ENCODE results near the gene IL10RB. TPM values are rescaled to one million over a fixed set of nuclear protein-coding genes. Genes with fewer than 3 reads are reported as not detected.

The IL10RB gene
- total and polyA plus RNA-seq, 2 of the 8 experiments (the other 6 are each of a cell fraction or from before 2014, with no cell fraction given) = 2.7 to 3.2 TPM

DNA sequence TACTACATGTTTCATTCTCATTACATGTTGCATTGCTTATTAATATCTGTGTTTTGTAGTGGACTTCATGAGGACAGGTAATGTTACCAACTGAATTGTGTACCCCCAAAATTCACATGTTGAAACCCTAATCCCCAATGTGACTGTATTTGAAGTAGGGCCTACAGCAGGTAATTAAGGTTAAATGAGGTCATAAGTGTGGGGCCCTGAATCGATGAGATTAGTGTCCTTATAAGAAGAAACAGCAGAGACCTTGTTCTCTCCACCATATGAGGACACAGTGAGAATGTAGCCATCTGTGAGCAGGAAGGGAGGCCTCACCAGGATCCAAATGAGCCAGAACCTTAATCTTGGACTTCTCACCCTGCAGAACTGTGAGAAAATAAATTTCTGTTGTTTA is 43.6 kb downstream of the IL10RB start:
- H3K4ac ChIP-seq (replicated peaks; ENCODE audit: insufficient read length, low read depth, low read length) = no peak overlapping the region
- no peaks in the 10 kb centered on the region for H3K79me2 ChIP-seq (ENCODE audit: control insufficient read depth in 1 of 2, insufficient read depth in 2 of 2, low read length in 2 of 2)
- no peak overlapping the region for H2AK5ac ChIP-seq (ENCODE audit: low read depth, low read length)
- no peak overlapping the region for H2BK5ac ChIP-seq (ENCODE audit: low read depth, low read length)
- H3K14ac ChIP-seq (ENCODE audit: insufficient read length) = no peak overlapping the region
- no peaks in the 10 kb centered on the region for H3K9me3 ChIP-seq (ENCODE audit: insufficient read depth in 2 of 2, low read depth in 1 of 2, low read length in 1 of 2)
- no peaks in the 10 kb centered on the region for H3K27me3 ChIP-seq (replicated peaks in 1 of 4; ENCODE audit: control insufficient read depth in 3 of 4, extremely low read depth in 1 of 4, insufficient read depth in 3 of 4, low read length in 3 of 4)
- no peak overlapping the region for H2BK120ac ChIP-seq (replicated peaks; ENCODE audit: low read depth, low read length)
- no peak overlapping the region for H2BK15ac ChIP-seq (ENCODE audit: low read length)
- POLR2A ChIA-PET (ENCODE audit: partially characterized antibody) = interaction anchor here (1.1 kb wide), 1 partner anchor 10 kb away, joined by 3 read pairs; no protein-coding TSS in a partner anchor
- no peak overlapping the region for H3K27ac ChIP-seq (ENCODE audit: low read depth, low read length)
- no peak overlapping the region for H2AFZ ChIP-seq (ENCODE audit: low read length)
- no peak overlapping the region for H4K5ac ChIP-seq (ENCODE audit: insufficient read length, low read depth, low read length)
- no peak for TF ChIP-seq YY1 (IDR thresholded peaks at IDR 0.05; ENCODE audit: low read depth, low read length)
- no peak overlapping the region for H3K9ac ChIP-seq (replicated peaks in 1 of 4; ENCODE audit: extremely low read depth in 1 of 4, low read depth in 3 of 4, low read length in 3 of 4)
- H2BK20ac ChIP-seq (ENCODE audit: low read length) = no peak overlapping the region
- no peaks in the 10 kb centered on the region for H3K4me1 ChIP-seq (replicated peaks in 1 of 4; ENCODE audit: control insufficient read depth in 3 of 4, insufficient read depth in 4 of 4, low read length in 3 of 4)
- H3K4me3 ChIP-seq (ENCODE audit: extremely low read depth in 1 of 4, insufficient read depth in 2 of 4, low read depth in 3 of 4, low read length in 4 of 4) = no peak overlapping the region
- H3K36me3 ChIP-seq (ENCODE audit: control insufficient read depth in 2 of 4, insufficient read depth in 4 of 4, low read length in 3 of 4) = no peaks in the 10 kb centered on the region
- no peak for DNase-seq (ENCODE audit: low read depth in 1 of 2, low spot score in 2 of 2)
- H3K18ac ChIP-seq (ENCODE audit: extremely low read depth, low read length) = no peak overlapping the region
- H3K23me2 ChIP-seq (ENCODE audit: low read depth, low read length) = no peaks in the 10 kb centered on the region
- 94% methylated on average over 1 of the region's 1 CpG; no CpG with 5 or more reads in 1 of the 2 experiments for WGBS, 2 experiments (ENCODE audit: extremely low coverage in 1 of 2, insufficient coverage in 1 of 2, insufficient read length in 1 of 2, insufficient replicate concordance in 2 of 2, low coverage in 1 of 2, low lambda C conversion rate in 2 of 2, missing lambda C conversion rate in 1 of 2)
- H3K56ac ChIP-seq (replicated peaks; ENCODE audit: insufficient read length, low read depth, low read length) = no peak overlapping the region
- no peak overlapping the region for H4K8ac ChIP-seq (ENCODE audit: extremely low read depth, insufficient read depth, low read length)
- FAIRE-seq = no peak
- no peak overlapping the region for H2BK12ac ChIP-seq (ENCODE audit: low read depth, low read length)
- H3K4me2 ChIP-seq (ENCODE audit: insufficient read depth in 1 of 2, low read depth in 2 of 2, low read length in 2 of 2) = no peak overlapping the region
- H4K20me1 ChIP-seq (replicated peaks in 1 of 2; ENCODE audit: control insufficient read depth in 1 of 2, insufficient read depth in 2 of 2, low read length in 2 of 2) = no peaks in the 10 kb centered on the region
- no peak overlapping the region for H4K91ac ChIP-seq (replicated peaks; ENCODE audit: insufficient read length, low read length)
- CTCF ChIA-PET (ENCODE audit: partially characterized antibody) = interaction anchor here (0.6 kb wide), 1 partner anchor 509 kb away, joined by 3 read pairs; no protein-coding TSS in a partner anchor
- no peak overlapping the region for H3K23ac ChIP-seq (ENCODE audit: insufficient read length)
- H3K79me1 ChIP-seq (ENCODE audit: low read depth, low read length) = no peaks in the 10 kb centered on the region

Measured in H1 (cell line).